ENCODE data around the gene LPAR5.
"Not testable (repeated sequence)": the region's sequence is repeated elsewhere in the genome, so short reads cannot be mapped to it uniquely, and the experiment has no call there.

LPAR5 gene

GRCh38 chr12:6606331-6607131 is 29.2 kb downstream of the LPAR5 start:
- peak; percentile 74 for DNase-seq (ENCODE audit: low spot score)

DNA sequence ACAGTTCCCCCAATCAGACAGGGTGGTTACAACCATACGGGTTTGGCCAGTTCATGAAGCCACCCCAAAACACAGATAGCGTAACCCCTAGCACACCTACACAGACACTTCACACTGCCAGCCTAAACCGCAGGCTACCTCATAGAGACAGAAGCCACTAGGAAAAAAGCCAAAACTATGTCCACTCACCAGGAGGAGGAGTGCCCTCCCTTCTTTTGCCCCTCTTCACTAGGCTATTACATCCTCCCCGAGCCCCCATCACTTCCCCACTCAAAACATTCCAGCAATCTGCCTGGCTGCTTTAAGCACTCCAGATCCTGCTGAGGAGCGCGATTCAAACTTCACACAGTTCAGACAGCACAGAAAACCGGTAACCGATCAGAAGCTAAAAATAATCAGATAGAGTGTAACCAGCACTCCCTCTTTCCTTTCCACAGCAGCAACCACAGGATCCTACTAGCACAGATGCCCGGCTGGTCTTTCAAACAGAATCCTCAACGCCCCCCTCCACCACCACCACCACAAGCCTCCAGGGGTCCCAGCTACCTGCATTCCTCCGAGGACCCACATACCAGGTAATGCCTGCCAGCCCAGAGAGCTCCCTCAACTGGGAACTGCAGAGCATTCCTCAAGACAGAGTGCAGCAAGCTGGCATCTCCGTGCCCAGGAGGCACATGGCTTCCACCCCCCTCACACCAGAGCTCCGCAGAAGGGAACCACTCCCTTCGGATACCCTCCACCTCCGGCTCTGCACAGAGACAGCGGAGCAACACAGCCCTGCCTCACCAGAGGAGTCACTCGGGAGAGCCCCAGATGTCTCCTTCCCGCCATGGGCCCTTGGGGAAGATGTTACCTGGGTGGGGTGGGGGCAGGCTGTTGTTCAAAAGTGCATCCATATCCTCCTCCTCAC is 30.1 kb downstream of the LPAR5 start:
- peak; percentile 31 for DNase-seq (ENCODE audit: low spot score)

- no peak for DNase-seq (ENCODE audit: low spot score)
Observed at GRCh38 chr12:6604259-6605029, 31.3 kb downstream of the LPAR5 start.

DNA sequence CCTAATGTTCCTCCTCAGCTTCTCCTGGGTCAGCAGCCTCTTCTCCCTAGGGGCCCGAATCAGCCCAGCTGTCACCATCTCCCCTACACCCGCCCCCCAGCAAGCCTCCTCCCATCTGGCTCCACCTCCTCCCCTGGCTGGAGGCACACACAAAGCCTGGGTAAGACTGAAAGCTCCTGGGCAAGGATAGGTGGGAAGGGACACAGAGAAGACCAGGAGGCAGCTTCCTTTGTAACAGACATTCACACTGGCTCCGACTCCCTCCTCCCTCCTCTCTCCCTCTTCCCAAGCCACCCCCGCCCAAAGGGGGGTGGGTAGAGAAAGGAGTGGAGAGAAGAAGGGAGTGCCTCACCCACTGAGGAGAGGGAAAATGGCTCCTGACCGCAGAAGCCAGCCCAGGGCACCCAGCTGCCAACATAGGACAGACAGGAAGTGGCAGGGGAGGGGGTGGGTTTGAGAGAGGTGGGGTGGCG is 32.6 kb downstream of the LPAR5 start:
- DNase-seq (ENCODE audit: low spot score): peak; percentile 33

DNA sequence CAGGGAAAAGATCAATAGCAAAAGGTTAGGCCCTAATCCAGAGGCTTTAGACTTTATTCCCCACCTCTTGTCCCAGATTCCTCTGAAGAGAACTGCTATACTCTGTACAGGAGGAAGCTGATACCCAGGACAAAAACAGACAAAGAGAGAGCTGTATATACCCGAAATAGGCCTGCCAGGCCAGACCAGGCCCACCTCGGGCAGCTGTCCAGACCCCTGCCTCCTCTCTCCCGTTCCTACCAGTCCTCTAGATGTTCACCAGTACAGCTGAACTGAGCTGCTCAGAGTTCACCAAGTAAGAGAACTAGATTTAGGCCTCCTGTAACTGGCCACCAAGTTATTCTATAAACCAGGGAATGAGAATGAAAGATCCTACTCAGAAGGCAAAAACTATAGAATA is 33.2 kb downstream of the LPAR5 start:
- DNase-seq (ENCODE audit: low spot score): no peak

DNA sequence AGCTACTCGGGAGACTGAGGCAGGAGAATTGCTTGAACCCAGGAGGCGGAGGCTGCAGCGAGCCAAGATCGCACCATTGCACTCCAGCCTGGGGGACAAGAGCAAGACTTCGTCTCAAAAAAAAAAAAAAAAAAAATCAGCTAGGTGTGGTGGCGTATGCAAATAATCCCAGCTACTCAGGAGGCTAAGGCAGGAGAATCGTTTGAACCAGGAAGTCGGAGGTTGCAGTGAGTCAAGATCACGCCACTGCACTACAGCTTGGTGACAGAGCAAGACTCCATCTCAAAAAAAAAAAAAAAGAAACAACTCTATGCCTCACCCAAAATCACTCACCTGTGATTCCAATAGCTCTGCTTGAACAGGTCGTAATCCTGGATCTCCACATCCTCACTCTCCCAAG is 40.1 kb downstream of the LPAR5 start:
- DNase-seq (ENCODE audit: low spot score): not testable (repeated sequence)

DNA sequence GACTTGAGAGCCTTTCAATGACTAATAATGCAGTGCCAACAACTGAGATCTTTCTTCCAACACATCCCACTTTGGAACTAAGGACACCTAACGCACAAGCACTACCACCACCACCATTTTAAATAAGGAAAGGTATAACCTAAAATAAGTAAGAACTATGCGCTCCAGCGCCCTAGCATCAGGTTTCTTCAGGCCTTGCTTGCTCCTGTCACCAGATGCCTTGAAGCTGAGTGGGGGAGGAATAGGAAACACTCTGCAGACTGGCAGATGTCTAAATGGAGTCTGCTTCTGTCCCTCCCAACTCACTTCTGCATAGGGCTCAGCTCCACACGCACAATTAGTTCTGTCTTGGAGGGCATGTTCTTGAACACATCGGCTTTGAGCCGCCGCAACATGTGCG is 43.7 kb downstream of the LPAR5 start:
- no peak for DNase-seq (ENCODE audit: low spot score)

- not testable (repeated sequence) for DNase-seq (ENCODE audit: low spot score)
Observed at GRCh38 chr12:6586569-6586968, 49.2 kb downstream of the LPAR5 start.

DNA sequence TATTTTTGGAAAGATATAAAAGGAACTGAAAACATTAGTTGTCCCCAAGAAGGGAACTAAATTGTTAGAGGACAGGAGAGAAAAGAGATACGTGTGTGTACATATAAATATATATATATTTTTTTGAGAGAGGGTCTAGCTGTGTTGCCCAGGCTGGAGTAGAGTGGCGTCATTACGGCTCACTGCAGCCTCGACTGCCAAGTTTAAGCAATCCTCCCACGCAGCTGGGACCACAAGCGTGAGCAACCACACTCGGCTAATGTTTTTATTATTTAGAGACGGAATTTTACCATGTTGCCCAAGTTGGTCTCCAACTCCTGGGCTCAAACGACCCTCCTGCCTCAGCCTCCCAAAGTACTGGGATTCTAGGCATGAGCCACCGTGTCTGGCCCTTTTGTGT is 51.5 kb downstream of the LPAR5 start:
- DNase-seq (ENCODE audit: low spot score): no peak

GRCh38 chr12:6582959-6583358 is 52.8 kb downstream of the LPAR5 start:
- DNase-seq (ENCODE audit: low spot score): no peak

GRCh38 chr12:6582196-6582595 is 53.6 kb downstream of the LPAR5 start:
- peak; percentile 52 for DNase-seq (ENCODE audit: low spot score)

GRCh38 chr12:6575648-6576047 is 60.1 kb downstream of the LPAR5 start:
- DNase-seq (ENCODE audit: low spot score): no peak

GRCh38 chr12:6574576-6575295 is 61.0 kb downstream of the LPAR5 start:
- DNase-seq (ENCODE audit: low spot score): no peak

GRCh38 chr12:6573001-6573400 is 62.8 kb downstream of the LPAR5 start:
- no peak for DNase-seq (ENCODE audit: low spot score)

DNA sequence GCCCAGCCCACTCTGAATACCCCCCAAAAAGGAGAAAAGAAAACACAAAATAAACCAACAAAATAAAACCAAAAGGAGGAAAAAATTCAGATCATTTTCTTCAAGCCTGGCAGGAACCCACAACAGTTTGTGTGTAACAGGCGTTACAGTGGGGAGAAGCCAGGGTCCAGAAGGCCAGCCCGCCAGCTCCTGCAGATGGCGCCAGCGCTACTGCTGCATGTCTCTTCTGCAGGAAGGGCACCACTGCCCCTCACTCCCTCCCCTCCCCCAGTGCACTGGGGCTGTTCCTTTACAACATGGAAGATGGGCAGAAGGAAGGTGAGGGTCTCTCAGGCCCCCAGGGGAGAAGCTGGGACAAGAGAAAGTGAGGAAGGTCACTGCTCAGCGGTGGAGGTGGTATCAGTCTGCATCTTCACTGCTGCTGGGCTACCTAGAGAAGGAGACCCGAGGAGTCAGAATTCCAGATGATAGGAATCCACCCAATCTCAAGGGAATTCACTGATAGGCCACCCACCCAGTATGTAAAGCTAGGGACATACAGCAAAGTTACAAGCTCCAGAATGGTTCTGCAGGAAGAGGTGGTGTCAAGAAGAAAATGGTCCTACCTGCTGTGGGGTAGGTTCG is 65.4 kb downstream of the LPAR5 start:
- DNase-seq (ENCODE audit: low spot score): peak; percentile 90

DNA sequence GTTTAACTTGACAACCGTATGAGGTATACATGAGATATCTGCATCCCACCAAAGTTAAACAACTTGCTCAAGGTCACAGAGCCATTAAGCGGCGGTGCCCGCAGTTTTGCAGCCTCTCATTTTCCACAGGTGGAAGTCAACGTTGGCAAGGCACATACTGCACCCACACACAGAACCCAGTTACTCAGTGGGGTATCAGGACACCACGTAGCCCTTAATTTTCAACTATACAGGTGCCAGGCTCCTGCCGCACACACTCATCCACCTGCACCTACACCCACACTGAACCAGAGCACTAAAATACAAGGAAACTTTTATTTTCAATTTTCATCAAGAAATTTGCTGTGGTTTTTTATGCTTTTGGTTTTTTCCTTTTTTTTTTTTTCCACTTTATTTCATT is 66.0 kb downstream of the LPAR5 start:
- no peak for DNase-seq (ENCODE audit: low spot score)

DNA sequence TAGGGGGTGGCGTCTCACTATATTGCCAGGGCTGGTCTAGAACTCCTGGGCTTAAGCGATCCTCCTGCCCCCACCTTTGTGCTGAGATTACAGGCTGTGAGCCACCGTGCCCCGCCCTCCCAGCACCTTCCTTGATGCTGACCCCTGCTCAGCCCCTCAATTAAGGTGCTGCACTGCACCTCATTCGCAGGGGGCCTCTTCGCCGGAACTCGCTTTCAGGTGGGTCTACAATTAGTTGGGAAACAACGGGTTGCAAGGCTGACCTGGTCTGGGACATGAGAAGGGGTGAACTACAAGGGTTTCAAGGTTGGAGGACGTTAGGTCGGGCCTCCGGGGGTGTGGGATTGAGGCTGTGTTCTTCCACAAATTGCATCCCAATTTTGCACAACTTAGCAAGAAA is 66.4 kb downstream of the LPAR5 start:
- DNase-seq (ENCODE audit: low spot score): no peak
